GM06990 (cell line): ENCODE results near the gene ZP1.

Experiments
- DNase-seq: peaks from one replicate; pipeline ENCODE4 v3.0.0-alpha.2; 2011; ENCODE audit not compliant: insufficient read length; ENCODE audit errors: extremely low read depth
- H3K27me3 ChIP-seq: replicated peaks from 2 replicates; pipeline ENCODE4 v1.6.0; 2011; ENCODE audit warnings: low read length; ENCODE audit not compliant: control insufficient read depth, insufficient read depth
- H3K36me3 ChIP-seq: 2 replicates; pipeline ENCODE4 v1.5.1; 2011; ENCODE audit warnings: low read length; ENCODE audit not compliant: control insufficient read depth, insufficient read depth
- H3K4me3 ChIP-seq: replicated peaks from 2 replicates; pipeline ENCODE4 v1.5.1; 2011; ENCODE audit warnings: low read depth, mild to moderate bottlenecking, control low read depth, low read length
- TF ChIP-seq, protein P1 (sequence below): IDR thresholded peaks from 2 replicates; pipeline ENCODE4 v1.5.1; 2011; ENCODE audit warnings: low read length, control low read depth, mild to moderate bottlenecking, inconsistent platforms; ENCODE audit not compliant: insufficient read depth, poor library complexity, severe bottlenecking

ZP1 gene

GRCh38 chr11:60872961-60873524 is 5.7 kb downstream of the ZP1 start:
- Histone ChIP-seq H3K36me3 (no peaks in the 10 kb centered on the region), H3K27me3 (no peaks in the 10 kb centered on the region), H3K4me3 (no peak overlapping the region)
- TF ChIP-seq, protein P1, sequence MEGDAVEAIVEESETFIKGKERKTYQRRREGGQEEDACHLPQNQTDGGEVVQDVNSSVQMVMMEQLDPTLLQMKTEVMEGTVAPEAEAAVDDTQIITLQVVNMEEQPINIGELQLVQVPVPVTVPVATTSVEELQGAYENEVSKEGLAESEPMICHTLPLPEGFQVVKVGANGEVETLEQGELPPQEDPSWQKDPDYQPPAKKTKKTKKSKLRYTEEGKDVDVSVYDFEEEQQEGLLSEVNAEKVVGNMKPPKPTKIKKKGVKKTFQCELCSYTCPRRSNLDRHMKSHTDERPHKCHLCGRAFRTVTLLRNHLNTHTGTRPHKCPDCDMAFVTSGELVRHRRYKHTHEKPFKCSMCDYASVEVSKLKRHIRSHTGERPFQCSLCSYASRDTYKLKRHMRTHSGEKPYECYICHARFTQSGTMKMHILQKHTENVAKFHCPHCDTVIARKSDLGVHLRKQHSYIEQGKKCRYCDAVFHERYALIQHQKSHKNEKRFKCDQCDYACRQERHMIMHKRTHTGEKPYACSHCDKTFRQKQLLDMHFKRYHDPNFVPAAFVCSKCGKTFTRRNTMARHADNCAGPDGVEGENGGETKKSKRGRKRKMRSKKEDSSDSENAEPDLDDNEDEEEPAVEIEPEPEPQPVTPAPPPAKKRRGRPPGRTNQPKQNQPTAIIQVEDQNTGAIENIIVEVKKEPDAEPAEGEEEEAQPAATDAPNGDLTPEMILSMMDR: no peak
- DNase-seq: no peak

DNA sequence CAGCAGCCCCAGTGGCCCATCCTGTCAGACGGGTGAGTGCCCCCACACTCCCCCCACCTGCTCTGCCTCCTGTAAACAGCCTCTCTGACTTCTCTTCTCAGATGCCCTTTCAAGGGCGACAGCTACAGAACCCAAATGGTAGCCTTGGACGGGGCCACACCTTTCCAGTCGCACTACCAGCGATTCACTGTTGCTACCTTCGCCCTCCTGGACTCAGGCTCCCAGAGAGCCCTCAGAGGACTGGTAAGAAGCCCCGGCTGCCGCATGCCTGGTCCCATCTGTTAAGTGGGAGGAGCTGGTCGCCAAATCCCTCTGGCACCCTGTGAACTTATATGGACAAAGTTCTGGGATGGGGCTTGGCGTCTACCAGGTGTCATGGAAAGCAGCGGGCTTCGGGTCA is 6.2 kb downstream of the ZP1 start:
- TF ChIP-seq, protein P1: no peak
- no peaks in the 10 kb centered on the region for H3K36me3 ChIP-seq
- H3K27me3 ChIP-seq: no peaks in the 10 kb centered on the region
- DNase-seq: no peak
- no peak overlapping the region for H3K4me3 ChIP-seq

DNA sequence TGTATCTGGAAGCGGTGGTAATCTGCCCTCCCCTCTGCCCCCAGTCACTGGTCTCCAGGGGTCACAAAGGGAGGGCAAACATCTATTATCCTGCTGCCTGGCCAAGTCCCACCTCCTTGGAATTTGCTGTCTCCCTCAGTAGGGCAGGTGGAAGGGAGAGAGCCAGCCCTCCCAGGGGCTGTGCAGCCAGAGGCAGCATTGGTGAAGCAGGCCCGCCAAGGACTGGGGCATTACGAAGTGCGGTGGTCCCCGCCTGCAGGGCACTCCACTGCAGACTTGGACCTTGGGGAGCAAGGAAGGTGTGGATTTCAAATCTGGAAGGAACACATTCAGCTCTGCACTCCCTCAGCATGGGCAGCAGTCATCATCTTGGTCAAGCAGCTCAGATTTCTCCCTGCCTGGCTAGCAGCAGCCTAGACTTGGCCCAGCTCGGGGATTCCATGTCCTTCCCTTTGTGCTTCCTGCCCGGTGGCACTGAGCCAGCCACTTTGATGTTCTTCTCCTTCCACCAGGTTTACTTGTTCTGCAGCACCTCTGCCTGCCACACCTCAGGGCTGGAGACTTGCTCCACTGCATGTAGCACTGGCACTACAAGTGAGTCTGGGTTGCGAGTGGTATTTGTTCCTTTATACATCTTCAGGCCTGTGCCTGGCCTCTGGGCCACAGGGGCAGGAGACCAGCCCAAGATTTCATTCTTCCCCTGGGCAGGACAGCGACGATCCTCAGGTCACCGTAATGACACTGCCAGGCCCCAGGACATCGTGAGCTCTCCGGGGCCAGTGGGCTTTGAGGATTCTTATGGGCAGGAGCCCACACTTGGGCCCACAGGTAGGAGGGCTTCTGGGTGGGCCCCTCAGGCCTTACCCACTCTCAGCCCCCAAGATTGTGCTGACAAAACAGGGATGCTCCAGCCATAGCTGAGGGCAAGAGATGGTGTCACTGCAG is 7.4 kb downstream of the ZP1 start:
- peaks cover under 1% of the 10 kb centered on the region for H3K36me3 ChIP-seq
- no peak overlapping the region for H3K4me3 ChIP-seq
- TF ChIP-seq, protein P1: no peak
- DNase-seq: no peak
- no peaks in the 10 kb centered on the region for H3K27me3 ChIP-seq

DNA sequence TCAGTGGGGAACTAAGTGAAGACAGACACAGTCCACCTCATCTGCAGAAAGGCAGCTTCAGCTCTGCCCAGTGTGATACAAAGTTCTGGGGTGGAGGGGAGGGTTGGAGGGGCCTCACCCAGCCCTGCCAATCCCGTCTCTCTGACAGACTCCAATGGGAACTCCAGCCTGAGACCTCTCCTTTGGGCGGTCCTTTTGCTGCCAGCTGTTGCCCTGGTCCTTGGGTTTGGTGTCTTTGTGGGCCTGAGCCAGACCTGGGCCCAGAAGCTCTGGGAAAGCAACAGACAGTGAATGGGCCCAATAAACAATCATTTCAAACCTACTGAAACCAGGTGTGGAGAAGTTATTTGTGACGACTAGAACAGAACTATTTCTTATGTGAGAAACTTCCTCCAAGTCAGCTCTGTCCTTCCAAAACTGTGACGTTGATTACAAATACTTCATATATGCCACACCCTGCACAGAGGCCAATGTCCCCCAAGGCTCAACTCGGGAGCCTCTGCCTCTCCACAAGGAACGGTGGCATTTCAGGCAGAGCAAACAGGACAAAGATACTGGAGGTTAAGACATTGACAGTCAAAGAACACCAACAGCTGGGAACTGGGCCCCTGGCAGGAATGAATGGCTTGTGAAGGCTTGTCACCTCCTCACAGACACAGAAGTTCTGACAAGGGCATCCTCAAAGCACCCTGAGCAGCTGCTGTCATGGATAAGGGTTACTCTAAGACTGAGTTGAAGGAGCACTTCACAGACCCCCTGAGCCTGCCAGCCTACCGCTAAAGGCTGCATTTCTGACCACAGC is 8.2 kb downstream of the ZP1 start:
- H3K36me3 ChIP-seq: peaks cover 5% of the 10 kb centered on the region
- no peak for DNase-seq
- no peaks in the 10 kb centered on the region for H3K27me3 ChIP-seq
- TF ChIP-seq, protein P1: no peak
- H3K4me3 ChIP-seq: no peak overlapping the region

DNA sequence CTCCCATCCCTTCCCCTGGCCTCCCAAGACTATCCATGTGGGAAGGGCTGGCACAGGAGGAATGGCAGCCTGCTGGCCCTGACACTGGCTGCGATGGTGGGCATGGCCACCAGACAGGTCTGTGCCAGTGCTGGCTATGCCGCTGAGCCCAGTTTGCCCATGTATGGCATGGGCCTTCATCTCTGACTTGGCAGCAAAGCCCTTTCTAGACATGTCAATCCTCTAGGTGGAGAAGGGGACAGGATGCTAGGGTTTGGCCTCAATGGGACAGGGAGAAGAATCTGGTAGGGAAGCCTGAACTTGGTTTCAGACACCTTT is 8.8 kb downstream of the ZP1 start:
- TF ChIP-seq, protein P1: no peak
- Histone ChIP-seq H3K4me3 (no peak overlapping the region), H3K36me3 (peaks cover 5% of the 10 kb centered on the region), H3K27me3 (no peaks in the 10 kb centered on the region)
- DNase-seq: no peak
